Gastrocnemius medialis (tissue), 4 donors: ENCODE results near the gene ABCC4.

Experiments
- POLR2A ChIP-seq, 2 donors: fragments of 450-650 bp; IDR thresholded peaks; one replicate each; pipeline ENCODE4 v1.6.1; 2017; ENCODE audit warnings: antibody characterized with exemption in 2 of 2, mild to moderate bottlenecking in 2 of 2, moderate library complexity in 2 of 2
- TF ChIP-seq, protein P1 (sequence below), 5 experiments: fragments of 450-650 bp in 3 of 5; fragments of 200-600 bp in 2 of 5; sonication (generic) in 2 of 5; IDR thresholded peaks in 4 of 5; conservative IDR thresholded peaks in 1 of 5; 1 replicate in 4 of 5; 2 replicates in 1 of 5; pipeline ENCODE4 v1.5.1; 2016 to 2019; ENCODE audit warnings: antibody characterized with exemption in 5 of 5, mild to moderate bottlenecking in 3 of 5, moderate library complexity in 3 of 5

DNA sequence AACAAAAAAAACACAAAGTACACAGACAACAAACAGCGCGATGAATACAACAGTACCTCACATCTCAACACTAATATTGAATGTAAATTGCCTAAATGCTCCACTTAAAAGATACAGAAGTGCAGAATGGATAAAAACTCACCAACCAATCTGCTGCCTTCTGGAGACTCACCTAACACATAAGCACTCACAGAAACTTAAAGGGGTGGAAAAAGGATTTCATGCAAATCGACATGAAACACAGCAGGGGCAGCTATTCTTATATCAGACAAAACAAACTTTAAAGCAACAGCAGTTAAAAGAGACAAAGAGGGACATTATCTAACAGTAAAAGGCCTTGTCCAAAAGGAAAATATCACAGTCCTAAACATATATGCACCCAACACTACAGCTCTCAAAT lies 209.5 kb downstream of the ABCC4 start:
- TF ChIP-seq, protein P1, sequence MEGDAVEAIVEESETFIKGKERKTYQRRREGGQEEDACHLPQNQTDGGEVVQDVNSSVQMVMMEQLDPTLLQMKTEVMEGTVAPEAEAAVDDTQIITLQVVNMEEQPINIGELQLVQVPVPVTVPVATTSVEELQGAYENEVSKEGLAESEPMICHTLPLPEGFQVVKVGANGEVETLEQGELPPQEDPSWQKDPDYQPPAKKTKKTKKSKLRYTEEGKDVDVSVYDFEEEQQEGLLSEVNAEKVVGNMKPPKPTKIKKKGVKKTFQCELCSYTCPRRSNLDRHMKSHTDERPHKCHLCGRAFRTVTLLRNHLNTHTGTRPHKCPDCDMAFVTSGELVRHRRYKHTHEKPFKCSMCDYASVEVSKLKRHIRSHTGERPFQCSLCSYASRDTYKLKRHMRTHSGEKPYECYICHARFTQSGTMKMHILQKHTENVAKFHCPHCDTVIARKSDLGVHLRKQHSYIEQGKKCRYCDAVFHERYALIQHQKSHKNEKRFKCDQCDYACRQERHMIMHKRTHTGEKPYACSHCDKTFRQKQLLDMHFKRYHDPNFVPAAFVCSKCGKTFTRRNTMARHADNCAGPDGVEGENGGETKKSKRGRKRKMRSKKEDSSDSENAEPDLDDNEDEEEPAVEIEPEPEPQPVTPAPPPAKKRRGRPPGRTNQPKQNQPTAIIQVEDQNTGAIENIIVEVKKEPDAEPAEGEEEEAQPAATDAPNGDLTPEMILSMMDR (IDR thresholded peaks at IDR 0.05 in 4 of 5, conservative IDR thresholded peaks at IDR 0.05 in 1 of 5) = no peak
- no peak for TF ChIP-seq POLR2A (IDR thresholded peaks at IDR 0.05)
